Measurements from ENCODE around the gene PIF1.
"Not testable (repeated sequence)": the region's sequence is repeated elsewhere in the genome, so short reads cannot be mapped to it uniquely, and the experiment has no call there.

The PIF1 gene

DNA sequence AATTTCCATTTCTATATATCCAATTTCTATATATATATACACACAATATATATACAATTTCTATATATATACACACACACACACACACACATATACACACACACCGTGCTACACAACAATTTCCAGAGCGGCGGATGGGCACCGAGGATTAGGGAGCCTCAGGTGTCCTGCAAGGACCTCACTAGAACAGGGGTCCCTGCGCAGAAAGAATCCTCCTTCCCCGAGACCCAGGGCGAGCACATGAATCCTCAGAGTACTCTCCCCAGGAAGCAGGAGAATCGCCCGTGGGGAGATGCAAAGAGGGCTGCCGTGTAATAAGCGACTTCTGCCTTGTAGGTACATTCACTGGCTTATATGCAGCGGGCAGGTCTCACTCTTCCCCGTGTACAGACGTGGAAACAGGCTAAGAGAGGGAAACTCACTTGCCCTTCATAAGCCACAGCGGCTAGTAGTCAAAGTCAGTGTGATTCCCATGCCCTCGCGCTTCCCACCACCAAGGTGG lies 467 bp downstream of the PIF1 start:
- peak overlapping the region; percentile 100 for H3K4me2 ChIP-seq (ENCODE audit: low read length)
- H3K4me1 ChIP-seq (ENCODE audit: control insufficient read depth, low read length), result peaks cover 31% of the 10 kb centered on the region
- no peak for TF ChIP-seq EZH2phosphoT487 (IDR thresholded peaks at IDR 0.05; ENCODE audit: borderline replicate concordance, low read length)
- TF ChIP-seq, protein P1, sequence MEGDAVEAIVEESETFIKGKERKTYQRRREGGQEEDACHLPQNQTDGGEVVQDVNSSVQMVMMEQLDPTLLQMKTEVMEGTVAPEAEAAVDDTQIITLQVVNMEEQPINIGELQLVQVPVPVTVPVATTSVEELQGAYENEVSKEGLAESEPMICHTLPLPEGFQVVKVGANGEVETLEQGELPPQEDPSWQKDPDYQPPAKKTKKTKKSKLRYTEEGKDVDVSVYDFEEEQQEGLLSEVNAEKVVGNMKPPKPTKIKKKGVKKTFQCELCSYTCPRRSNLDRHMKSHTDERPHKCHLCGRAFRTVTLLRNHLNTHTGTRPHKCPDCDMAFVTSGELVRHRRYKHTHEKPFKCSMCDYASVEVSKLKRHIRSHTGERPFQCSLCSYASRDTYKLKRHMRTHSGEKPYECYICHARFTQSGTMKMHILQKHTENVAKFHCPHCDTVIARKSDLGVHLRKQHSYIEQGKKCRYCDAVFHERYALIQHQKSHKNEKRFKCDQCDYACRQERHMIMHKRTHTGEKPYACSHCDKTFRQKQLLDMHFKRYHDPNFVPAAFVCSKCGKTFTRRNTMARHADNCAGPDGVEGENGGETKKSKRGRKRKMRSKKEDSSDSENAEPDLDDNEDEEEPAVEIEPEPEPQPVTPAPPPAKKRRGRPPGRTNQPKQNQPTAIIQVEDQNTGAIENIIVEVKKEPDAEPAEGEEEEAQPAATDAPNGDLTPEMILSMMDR (IDR thresholded peaks at IDR 0.05; ENCODE audit: low read depth, low read length, poor library complexity, severe bottlenecking), result no peak
- peaks cover 35% of the 10 kb centered on the region for H3K79me2 ChIP-seq (ENCODE audit: control insufficient read depth, low read length)
- peak overlapping the region; percentile 98 for H3K4me3 ChIP-seq (ENCODE audit: low read length)
- H3F3A ChIP-seq (ENCODE audit: control insufficient read depth, insufficient read depth), result no peaks in the 10 kb centered on the region
- peak overlapping the region; percentile 84 for H3K27ac ChIP-seq (ENCODE audit: low read depth, low read length)
- no peaks in the 10 kb centered on the region for H4K20me1 ChIP-seq (ENCODE audit: control insufficient read depth, insufficient read depth, low read depth, low read length)
- H3K9me2 ChIP-seq (replicated peaks; ENCODE audit: control insufficient read depth, low read length), result no peaks in the 10 kb centered on the region
- no peaks in the 10 kb centered on the region for H3K9me3 ChIP-seq (ENCODE audit: control insufficient read depth, insufficient read depth, low read length)
- H3K27me3 ChIP-seq (ENCODE audit: control insufficient read depth, low read length), result no peaks in the 10 kb centered on the region
- H3K36me3 ChIP-seq (ENCODE audit: control insufficient read depth, low read length), result peaks cover 38% of the 10 kb centered on the region

DNA sequence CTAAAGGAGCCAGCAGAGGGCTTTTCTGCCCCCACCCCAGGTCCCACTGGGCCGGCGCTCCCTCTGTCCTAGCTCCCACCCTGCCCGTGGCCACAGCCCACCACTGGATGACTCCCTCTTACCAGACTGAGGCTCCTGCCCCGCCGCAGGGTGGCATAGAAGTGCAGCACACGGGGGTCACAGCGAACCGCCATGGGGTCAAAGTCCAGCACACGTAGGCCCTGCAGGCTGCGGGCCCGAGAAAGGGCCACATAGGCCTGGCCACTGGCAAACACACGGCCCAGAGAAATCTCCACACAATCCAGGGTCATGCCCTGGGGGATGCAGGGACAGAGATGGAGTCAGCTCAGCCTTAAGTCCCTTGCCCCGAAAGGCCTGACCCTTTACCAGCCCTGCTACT lies 9.0 kb downstream of the PIF1 start:
- H3K79me2 ChIP-seq (ENCODE audit: control insufficient read depth, low read length), result no peaks in the 10 kb centered on the region
- no peaks in the 10 kb centered on the region for H3K9me2 ChIP-seq (replicated peaks; ENCODE audit: control insufficient read depth, low read length)
- no peak overlapping the region for H3K4me3 ChIP-seq (ENCODE audit: low read length)
- H3K27me3 ChIP-seq (ENCODE audit: control insufficient read depth, low read length), result no peaks in the 10 kb centered on the region; the same call in 1 of the 2 replicates
- TF ChIP-seq EZH2phosphoT487 (IDR thresholded peaks at IDR 0.05; ENCODE audit: borderline replicate concordance, low read length), result no peak
- TF ChIP-seq, protein P1 (IDR thresholded peaks at IDR 0.05; ENCODE audit: low read depth, low read length, poor library complexity, severe bottlenecking), result no peak
- no peak overlapping the region for H3K4me2 ChIP-seq (ENCODE audit: low read length)
- H4K20me1 ChIP-seq (ENCODE audit: control insufficient read depth, insufficient read depth, low read depth, low read length), result no peaks in the 10 kb centered on the region
- no peak overlapping the region for H3K27ac ChIP-seq (ENCODE audit: low read depth, low read length)
- peaks cover 45% of the 10 kb centered on the region for H3K36me3 ChIP-seq (ENCODE audit: control insufficient read depth, low read length)
- 0 out of 2 replicates have a peak, but pooled peaks cover 16% of the 10 kb centered on the region for H3F3A ChIP-seq (ENCODE audit: control insufficient read depth, insufficient read depth)
- no peaks in the 10 kb centered on the region for H3K9me3 ChIP-seq (ENCODE audit: control insufficient read depth, insufficient read depth, low read length)
- H3K4me1 ChIP-seq (ENCODE audit: control insufficient read depth, low read length), result peaks cover 16% of the 10 kb centered on the region

DNA sequence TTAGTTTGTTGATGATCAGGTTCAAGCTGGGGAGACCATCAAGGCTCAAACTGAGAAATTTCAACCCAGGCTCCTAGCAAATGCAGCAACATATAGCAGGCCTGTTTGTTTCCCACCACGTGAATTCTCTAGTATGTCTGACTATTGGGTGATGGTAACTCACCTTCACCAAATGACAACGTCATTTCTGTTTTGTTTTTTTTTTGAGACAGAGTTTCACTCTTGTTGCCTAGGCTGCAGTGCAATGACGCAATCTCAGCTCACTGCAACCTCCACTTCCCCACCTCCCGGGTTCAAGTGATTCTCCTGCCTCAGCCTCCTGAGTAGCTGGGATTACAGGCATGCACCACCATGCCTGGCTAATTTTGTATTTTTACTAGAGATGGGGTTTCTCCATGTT lies 10.5 kb downstream of the PIF1 start:
- not testable (repeated sequence) for H4K20me1 ChIP-seq (ENCODE audit: control insufficient read depth, insufficient read depth, low read depth, low read length); H3K79me2 ChIP-seq (ENCODE audit: control insufficient read depth, low read length); H3K9me3 ChIP-seq (ENCODE audit: control insufficient read depth, insufficient read depth, low read length); H3K4me2 ChIP-seq (ENCODE audit: low read length); H3K27ac ChIP-seq (ENCODE audit: low read depth, low read length); H3K9me2 ChIP-seq (replicated peaks; ENCODE audit: control insufficient read depth, low read length); H3K27me3 ChIP-seq (ENCODE audit: control insufficient read depth, low read length); H3K4me3 ChIP-seq (ENCODE audit: low read length)
- Histone ChIP-seq H3K36me3 (ENCODE audit: control insufficient read depth, low read length) (peaks cover 32% of the 10 kb centered on the region), H3K4me1 (ENCODE audit: control insufficient read depth, low read length) (peaks cover 16% of the 10 kb centered on the region), H3F3A (ENCODE audit: control insufficient read depth, insufficient read depth) (0 out of 2 replicates have a peak, but pooled peaks cover 16% of the 10 kb centered on the region)

DNA sequence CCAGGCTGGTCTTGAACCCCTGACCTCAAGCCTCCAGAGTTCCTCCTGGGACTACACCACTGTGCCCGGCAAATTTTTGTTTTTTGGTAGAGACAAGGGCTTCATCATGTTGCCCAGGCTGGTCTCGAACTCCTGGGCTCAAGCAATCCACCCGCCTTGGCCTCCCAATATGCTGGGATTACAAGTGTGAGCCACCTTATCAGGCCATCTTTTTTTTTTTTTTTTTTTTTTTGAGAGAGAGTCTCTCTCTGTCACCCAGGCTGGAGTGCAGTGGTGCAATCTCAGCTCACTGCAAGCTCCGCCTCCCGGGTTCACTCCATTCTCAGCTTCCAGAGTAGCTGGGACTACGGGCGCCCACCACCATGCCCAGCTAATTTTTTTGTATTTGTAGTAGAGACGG lies 11.2 kb downstream of the PIF1 start:
- H3K4me3 ChIP-seq (ENCODE audit: low read length); H3K27ac ChIP-seq (ENCODE audit: low read depth, low read length); H3K27me3 ChIP-seq (ENCODE audit: control insufficient read depth, low read length); H4K20me1 ChIP-seq (ENCODE audit: control insufficient read depth, insufficient read depth, low read depth, low read length); H3K4me2 ChIP-seq (ENCODE audit: low read length); H3K79me2 ChIP-seq (ENCODE audit: control insufficient read depth, low read length); H3K9me2 ChIP-seq (replicated peaks; ENCODE audit: control insufficient read depth, low read length); H3K9me3 ChIP-seq (ENCODE audit: control insufficient read depth, insufficient read depth, low read length): not testable (repeated sequence)
- H3F3A ChIP-seq (ENCODE audit: control insufficient read depth, insufficient read depth), result 0 out of 2 replicates have a peak, but pooled peaks cover 16% of the 10 kb centered on the region
- peaks cover 28% of the 10 kb centered on the region for H3K36me3 ChIP-seq (ENCODE audit: control insufficient read depth, low read length)
- peaks cover 16% of the 10 kb centered on the region for H3K4me1 ChIP-seq (ENCODE audit: control insufficient read depth, low read length)
